Pancreas (tissue), 10 donors: ENCODE results near the gene RUNX1. TPM values are rescaled to one million over a fixed set of nuclear protein-coding genes. Genes with fewer than 3 reads are reported as not detected.

ENCODE experiments used
- ATAC-seq, 4 donors: fragments of 200-7000 bp; cut with Tn5 transposase; one replicate each; pipeline versions ENCODE4 v1.8.0 to v1.9.1; 2020; ENCODE audit warnings: mild to moderate bottlenecking in 4 of 4, moderate library complexity in 4 of 4
- DNase-seq, 6 donors: peaks; one replicate each; pipeline ENCODE4 v3.0.0-alpha.2; 2020
- FAIRE-seq: peaks from 2 replicates; lab custom pipeline; 2012; peaks lifted over from hg19 to GRCh38; lab: Jason Lieb, UNC
- H3K27ac ChIP-seq, 4 donors: fragments of 200-600 bp; sonication (generic); 1 replicate in 3 of 4; 2 replicates in 1 of 4; pipeline versions ENCODE4 v1.5.0 to v1.8.0; 2020
- H3K27me3 ChIP-seq, 4 donors: fragments of 200-600 bp; one replicate each; pipeline ENCODE4 v1.8.0; 2021
- H3K36me3 ChIP-seq, 3 donors: fragments of 200-600 bp; sonication (generic) in 1 of 3; one replicate each; pipeline versions ENCODE4 v1.5.0 to v1.8.0; 2020 to 2021
- H3K4me1 ChIP-seq, 3 donors: fragments of 200-600 bp; one replicate each; pipeline ENCODE4 v1.8.0; 2021
- H3K4me3 ChIP-seq, 4 donors: fragments of 200-600 bp; sonication (generic) in 2 of 4; one replicate each; pipeline versions ENCODE4 v1.5.0 to v1.8.0; 2020 to 2021
- H3K9me3 ChIP-seq, 4 donors: fragments of 200-600 bp; one replicate each; pipeline ENCODE4 v1.8.0; 2021
- WGBS, 2 donors: extraction: QIAGEN DNeasy Blood & Tissue Kit; methylation state at CpG; one replicate each; pipeline ENCODE4 v1.1.7; 2013; 5-methylcytosine and 5-hydroxymethylcytosine counted together
- intact Hi-C, 3 donors: fragments of 100-400 bp; cut with DNase I; formaldehyde crosslinking; loops; one replicate each; pipeline versions ENCODE4 v1.11.1 to v1.14.2; 2022
- polyA plus RNA-seq, 2 donors: library from polyadenylated mRNA; stranded (reverse); fragments of 200-250 nt; gene quantifications; one replicate each; pipeline ENCODE4 v1.2.3, GENCODE V29; 2013
- total RNA-seq, 6 donors: library from RNA; stranded (reverse); fragmentation: NEBNext Ultra II Directional in 4 of 6; extraction: Animal tissue kit (Norgen Biotek cat#: 25700) in 4 of 6; gene quantifications; one replicate each; pipeline versions ENCODE4 v1.2.1 to v1.2.4, GENCODE V29; 2021 to 2023
- TF ChIP-seq, protein P1 (sequence below), 4 donors: fragments of 200-600 bp; sonication (generic) in 3 of 4; IDR thresholded peaks; one replicate each; pipeline versions ENCODE4 v1.5.0 to v1.8.0; 2021; ENCODE audit warnings: antibody characterized with exemption in 4 of 4
- donor health status: healthy with polysubstance abuse.
- donor health status: DM: no; HTN: no; CAD: no; lungs with moderate emphysema.
- donor health status: DM: no; HTN: no; CAD: no.
- donor health status: control.
- donor health status: control.
- donor health status: Bipolar disorder and iron deficiency.
- donor health status: DM: yes; HTN: yes; CAD: no.
- donor health status: DM: no; HTN: no; CAD: no.
- donor health status: DM: no; HTN: no; CAD: no.
- donor health status: DM: yes; HTN: yes; CAD: no.

RUNX1 gene
- total and polyA plus RNA-seq, 8 donors, result 2.1 to 38.2 (median 4.5) TPM

DNA sequence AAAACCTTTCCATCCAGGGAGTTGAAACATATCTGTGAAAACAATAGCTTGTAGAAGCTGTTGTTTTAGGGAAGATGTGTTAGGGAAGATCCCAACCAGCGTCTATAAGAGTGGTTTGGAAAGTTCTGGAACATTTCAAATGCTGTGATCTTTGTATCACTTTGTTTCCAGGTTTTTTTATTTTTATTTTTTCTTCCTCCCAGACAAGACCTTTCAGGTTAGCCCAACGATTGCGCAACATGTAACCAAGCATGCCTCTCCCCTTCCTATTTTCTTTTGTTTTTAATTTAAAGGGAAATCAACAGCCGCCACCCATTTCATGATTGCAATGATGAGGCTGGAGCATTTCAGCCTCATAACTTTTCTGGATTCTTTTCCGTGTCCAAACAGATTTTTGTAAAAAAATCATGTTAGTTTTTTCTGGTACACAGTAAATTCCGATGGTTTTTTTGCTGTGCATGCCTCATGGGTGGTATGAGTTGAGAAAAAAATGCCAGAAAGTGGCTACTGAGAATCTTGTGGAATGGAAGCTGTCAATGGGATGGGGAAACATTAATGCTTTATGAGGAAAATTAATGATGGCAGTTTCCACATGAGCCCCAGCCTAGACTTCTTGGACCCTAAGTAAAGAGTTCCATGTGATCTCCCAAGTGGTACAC, 109.3 kb downstream of the RUNX1 start:
- Histone ChIP-seq H3K27ac (no peak overlapping the region), H3K27me3 (peaks cover 0 to 3% (median 0%) of the 10 kb centered on the region in 4 donors), H3K4me1 (no peaks in the 10 kb centered on the region), H3K4me3 (no peak overlapping the region), H3K9me3 (no peaks in the 10 kb centered on the region), H3K36me3 (no peaks in the 10 kb centered on the region)
- TF ChIP-seq, protein P1, sequence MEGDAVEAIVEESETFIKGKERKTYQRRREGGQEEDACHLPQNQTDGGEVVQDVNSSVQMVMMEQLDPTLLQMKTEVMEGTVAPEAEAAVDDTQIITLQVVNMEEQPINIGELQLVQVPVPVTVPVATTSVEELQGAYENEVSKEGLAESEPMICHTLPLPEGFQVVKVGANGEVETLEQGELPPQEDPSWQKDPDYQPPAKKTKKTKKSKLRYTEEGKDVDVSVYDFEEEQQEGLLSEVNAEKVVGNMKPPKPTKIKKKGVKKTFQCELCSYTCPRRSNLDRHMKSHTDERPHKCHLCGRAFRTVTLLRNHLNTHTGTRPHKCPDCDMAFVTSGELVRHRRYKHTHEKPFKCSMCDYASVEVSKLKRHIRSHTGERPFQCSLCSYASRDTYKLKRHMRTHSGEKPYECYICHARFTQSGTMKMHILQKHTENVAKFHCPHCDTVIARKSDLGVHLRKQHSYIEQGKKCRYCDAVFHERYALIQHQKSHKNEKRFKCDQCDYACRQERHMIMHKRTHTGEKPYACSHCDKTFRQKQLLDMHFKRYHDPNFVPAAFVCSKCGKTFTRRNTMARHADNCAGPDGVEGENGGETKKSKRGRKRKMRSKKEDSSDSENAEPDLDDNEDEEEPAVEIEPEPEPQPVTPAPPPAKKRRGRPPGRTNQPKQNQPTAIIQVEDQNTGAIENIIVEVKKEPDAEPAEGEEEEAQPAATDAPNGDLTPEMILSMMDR (IDR thresholded peaks at IDR 0.05), result no peak
- intact Hi-C loops, result no loop called here
- FAIRE-seq (no peak), DNase-seq (no peak), ATAC-seq (no peak)
- 69 to 73% methylated on average over 6 of the region's 6 CpGs for WGBS, 2 donors

- Histone ChIP-seq H3K4me3 (no peak overlapping the region), H3K4me1 (no peaks in the 10 kb centered on the region), H3K9me3 (no peaks in the 10 kb centered on the region), H3K27ac (no peak overlapping the region), H3K27me3 (peaks cover 0 to 3% (median 0%) of the 10 kb centered on the region in 4 donors), H3K36me3 (no peaks in the 10 kb centered on the region)
- WGBS, 2 donors, result 42 to 43% methylated on average over 2 of the region's 2 CpGs
- TF ChIP-seq, protein P1 (IDR thresholded peaks at IDR 0.05), result no peak
- intact Hi-C loops, result no loop called here
- ATAC-seq (no peak), DNase-seq (no peak), FAIRE-seq (no peak)
These were observed 110.9 kb downstream of the RUNX1 start for GRCh38 chr21:34938089-34938764.

GRCh38 chr21:34936883-34937563, 112.1 kb downstream of the RUNX1 start:
- no peaks in the 10 kb centered on the region for H3K4me1 ChIP-seq
- TF ChIP-seq, protein P1 (IDR thresholded peaks at IDR 0.05), result no peak
- no peaks in the 10 kb centered on the region for H3K36me3 ChIP-seq
- H3K9me3 ChIP-seq, result no peaks in the 10 kb centered on the region
- ATAC-seq (no peak), FAIRE-seq (no peak), DNase-seq (no peak)
- intact Hi-C loops, result no loop called here
- no peak overlapping the region for H3K4me3 ChIP-seq
- no peak overlapping the region for H3K27ac ChIP-seq
- WGBS, 2 donors, result 56 to 59% methylated on average over 4 of the region's 4 CpGs
- H3K27me3 ChIP-seq, result peaks cover 0 to 3% (median 0%) of the 10 kb centered on the region in 4 donors

GRCh38 chr21:34936371-34936789, 112.7 kb downstream of the RUNX1 start:
- Histone ChIP-seq H3K27ac (no peak overlapping the region), H3K27me3 (peaks cover 0 to 3% (median 0%) of the 10 kb centered on the region in 4 donors), H3K4me1 (no peaks in the 10 kb centered on the region), H3K4me3 (no peak overlapping the region), H3K9me3 (no peaks in the 10 kb centered on the region), H3K36me3 (no peaks in the 10 kb centered on the region)
- 56 to 65% methylated on average over 11 of the region's 11 CpGs for whole genome bisulfite sequencing, 2 donors
- FAIRE-seq (no peak), ATAC-seq (no peak), DNase-seq (no peak)
- intact Hi-C loops, result no loop called here
- TF ChIP-seq, protein P1 (IDR thresholded peaks at IDR 0.05), result no peak
